MM.1S (cell line): ENCODE results near the gene RAB31.

ENCODE experiments used
- DNase-seq: peaks from one replicate; pipeline ENCODE4 v3.0.0-alpha.2; 2015
- H2AFZ ChIP-seq: fragments of 300-600 bp; sonication (generic); 2 replicates; pipeline ENCODE4 v1.6.0; 2016; ENCODE audit warnings: antibody characterized with exemption, low read length
- H3F3A ChIP-seq: fragments of 300-600 bp; sonication (generic); 2 replicates; pipeline ENCODE4 v1.6.1; 2016; ENCODE audit warnings: mild to moderate bottlenecking, antibody characterized with exemption, low read length, moderate library complexity, mixed read lengths; ENCODE audit not compliant: insufficient read depth
- H3K27ac ChIP-seq: fragments of 300-600 bp; sonication (generic); 2 replicates; pipeline ENCODE4 v1.5.1; 2016; ENCODE audit warnings: mild to moderate bottlenecking, low read length
- H3K27me3 ChIP-seq: fragments of 300-600 bp; sonication (generic); replicated peaks from 2 replicates; pipeline ENCODE4 v1.6.0; 2016; ENCODE audit warnings: low read length; ENCODE audit not compliant: insufficient read depth
- H3K36me3 ChIP-seq: fragments of 300-600 bp; sonication (generic); replicated peaks from 2 replicates; pipeline ENCODE4 v1.6.1; 2016; ENCODE audit warnings: mild to moderate bottlenecking, low read length, mixed read lengths; ENCODE audit not compliant: insufficient read depth
- H3K4me1 ChIP-seq: fragments of 300-600 bp; sonication (generic); 2 replicates; pipeline ENCODE4 v1.6.1; 2016; ENCODE audit warnings: low read length, mixed read lengths
- H3K4me2 ChIP-seq: fragments of 300-600 bp; sonication (generic); 2 replicates; pipeline ENCODE4 v1.6.0; 2016; ENCODE audit warnings: low read depth, low read length
- H3K4me3 ChIP-seq: fragments of 300-600 bp; sonication (generic); 2 replicates; pipeline ENCODE4 v1.5.1; 2016; ENCODE audit warnings: low read length, mixed read lengths
- H3K79me2 ChIP-seq: fragments of 300-600 bp; sonication (generic); 2 replicates; pipeline ENCODE4 v1.6.1; 2016; ENCODE audit warnings: mixed run types, low read length, mixed read lengths
- H3K9ac ChIP-seq: fragments of 300-600 bp; sonication (generic); 2 replicates; pipeline ENCODE4 v1.6.1; 2016; ENCODE audit warnings: low read length, mixed read lengths
- H3K9me2 ChIP-seq: fragments of 300-600 bp; sonication (generic); replicated peaks from 2 replicates; pipeline ENCODE4 v1.6.1; 2016; ENCODE audit warnings: mild to moderate bottlenecking, low read length, mixed read lengths; ENCODE audit not compliant: insufficient read depth
- H3K9me3 ChIP-seq: fragments of 300-600 bp; sonication (generic); replicated peaks from 2 replicates; pipeline ENCODE4 v1.6.1; 2016; ENCODE audit warnings: mild to moderate bottlenecking, low read length, mixed read lengths; ENCODE audit not compliant: insufficient read depth
- H4K20me1 ChIP-seq: fragments of 300-600 bp; sonication (generic); 2 replicates; pipeline ENCODE4 v1.6.1; 2016; ENCODE audit warnings: mild to moderate bottlenecking, low read length, moderate library complexity, mixed read lengths; ENCODE audit not compliant: insufficient read depth
- CTCF ChIP-seq: fragments of 300-600 bp; sonication (generic); IDR thresholded peaks from 2 replicates; pipeline ENCODE4 v1.5.1; 2016; ENCODE audit warnings: antibody characterized with exemption, low read length, mixed read lengths
- EZH2 ChIP-seq: fragments of 300-600 bp; sonication (generic); optimal IDR thresholded peaks from 2 replicates; pipeline ENCODE3; 2017; ENCODE audit warnings: low read depth, mild to moderate bottlenecking, antibody characterized with exemption, low read length, mixed read lengths
- EZH2phosphoT487 ChIP-seq: fragments of 300-600 bp; sonication (generic); IDR thresholded peaks from 2 replicates; pipeline ENCODE4 v1.6.1; 2018; ENCODE audit warnings: antibody characterized with exemption, low read length

The RAB31 gene

DNA sequence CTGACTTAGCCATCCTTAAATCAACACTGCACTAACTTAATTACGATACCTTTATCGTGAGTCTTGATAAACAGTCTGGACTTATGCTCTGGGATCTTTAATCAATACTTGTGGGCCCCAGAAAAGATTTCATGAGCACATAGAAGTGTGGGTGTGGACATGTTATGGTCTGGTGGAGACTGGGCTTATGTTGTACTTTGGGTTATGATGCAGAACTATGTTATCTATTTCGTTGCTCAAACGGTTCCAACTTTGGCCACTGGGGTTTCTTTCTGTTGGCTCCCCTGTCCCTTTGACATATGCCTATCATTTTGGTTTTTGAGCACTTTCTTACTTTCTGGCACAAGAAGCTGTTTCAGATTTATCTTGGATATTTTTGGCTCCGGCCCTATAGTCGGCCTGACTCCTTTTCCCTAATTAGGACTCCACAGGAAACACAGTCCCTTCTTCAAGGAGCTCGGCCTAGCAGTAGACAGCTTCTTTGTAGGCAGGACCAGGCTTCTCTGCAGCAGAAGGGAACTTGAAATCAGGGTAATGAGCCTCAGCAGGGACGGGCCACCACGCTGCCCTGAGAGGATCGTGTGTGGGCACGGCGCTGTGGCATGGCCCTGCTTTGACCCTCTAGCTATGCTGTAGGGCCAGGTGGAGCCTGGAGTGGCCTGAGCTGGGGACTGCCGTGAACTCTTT, 123.1 kb downstream of the RAB31 start:
- Histone ChIP-seq H3K4me1 (no peaks in the 10 kb centered on the region), H4K20me1 (no peaks in the 10 kb centered on the region), H3K36me3 (no peaks in the 10 kb centered on the region), H3K9ac (no peak overlapping the region), H3K4me2 (no peak overlapping the region), H3F3A (no peaks in the 10 kb centered on the region), H3K9me3 (no peaks in the 10 kb centered on the region), H3K9me2 (no peaks in the 10 kb centered on the region), H2AFZ (no peak overlapping the region), H3K4me3 (no peak overlapping the region), H3K27me3 (no peaks in the 10 kb centered on the region), H3K79me2 (no peaks in the 10 kb centered on the region), H3K27ac (no peak overlapping the region)
- no peak for DNase-seq
- no peak for TF ChIP-seq EZH2
- no peak for TF ChIP-seq CTCF
- TF ChIP-seq EZH2phosphoT487 = no peak

DNA sequence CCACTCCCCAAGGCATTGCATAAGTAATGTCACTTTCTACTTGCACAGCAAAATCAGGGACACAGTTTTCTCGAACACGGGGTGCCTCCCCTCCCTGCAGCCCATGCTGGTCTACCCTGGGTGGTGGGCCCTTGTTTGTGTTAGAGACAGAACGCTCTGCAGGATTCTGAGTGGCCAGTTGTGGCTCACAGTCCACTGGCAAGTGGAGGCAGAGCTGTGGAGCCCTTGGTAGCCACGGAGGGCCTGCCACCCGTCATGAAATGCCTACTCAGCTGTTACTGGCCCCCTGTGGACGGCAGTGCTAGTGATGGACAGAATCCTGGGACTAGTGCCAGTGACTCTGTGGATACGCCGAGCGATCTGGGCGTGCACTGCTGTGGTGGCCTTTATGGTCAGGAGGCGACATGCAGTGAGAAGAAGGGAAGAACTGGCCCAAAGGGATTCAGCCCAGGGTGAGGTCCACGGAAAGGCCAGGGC, 123.7 kb downstream of the RAB31 start:
- Histone ChIP-seq H3K79me2 (no peaks in the 10 kb centered on the region), H3K27ac (no peak overlapping the region), H3K27me3 (no peaks in the 10 kb centered on the region), H2AFZ (no peak overlapping the region), H3F3A (no peaks in the 10 kb centered on the region), H4K20me1 (no peaks in the 10 kb centered on the region), H3K36me3 (no peaks in the 10 kb centered on the region), H3K9me2 (no peaks in the 10 kb centered on the region), H3K9me3 (no peaks in the 10 kb centered on the region), H3K4me2 (no peak overlapping the region), H3K4me3 (no peak overlapping the region), H3K9ac (no peak overlapping the region), H3K4me1 (no peaks in the 10 kb centered on the region)
- DNase-seq = no peak
- TF ChIP-seq EZH2phosphoT487 (no peak), EZH2 (no peak), CTCF (no peak)

DNA sequence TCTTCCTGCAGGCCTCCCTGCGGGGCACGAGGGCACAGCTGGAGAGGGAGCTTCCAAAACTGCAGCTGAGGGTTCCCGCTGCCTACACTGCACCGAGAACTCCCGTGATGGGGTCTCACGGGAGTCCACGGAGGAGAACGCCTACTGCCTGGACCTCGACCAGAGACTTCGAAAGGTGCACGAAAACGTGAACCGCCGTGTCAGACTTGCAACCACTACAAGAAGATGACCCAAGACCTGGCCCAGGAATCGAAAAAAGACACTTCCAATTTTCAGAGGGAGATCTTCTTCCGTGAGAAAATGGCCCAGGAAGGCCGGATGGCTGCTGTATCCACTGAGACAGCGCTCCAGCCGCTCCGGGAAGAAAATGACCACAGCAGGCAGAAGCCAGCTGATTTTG, 124.8 kb downstream of the RAB31 start:
- Histone ChIP-seq H3K36me3 (no peaks in the 10 kb centered on the region), H3K4me3 (no peak overlapping the region), H3K9me3 (no peaks in the 10 kb centered on the region), H3F3A (no peaks in the 10 kb centered on the region), H4K20me1 (no peaks in the 10 kb centered on the region), H3K27ac (no peak overlapping the region), H3K79me2 (no peaks in the 10 kb centered on the region), H3K9ac (no peak overlapping the region), H3K4me1 (no peaks in the 10 kb centered on the region), H3K27me3 (no peaks in the 10 kb centered on the region), H3K9me2 (no peaks in the 10 kb centered on the region), H3K4me2 (no peak overlapping the region), H2AFZ (no peak overlapping the region)
- DNase-seq = no peak
- no peak for TF ChIP-seq EZH2
- TF ChIP-seq CTCF = no peak
- TF ChIP-seq EZH2phosphoT487 = no peak
